Measurements from ENCODE around the gene ARCN1.

Gene ARCN1

DNA sequence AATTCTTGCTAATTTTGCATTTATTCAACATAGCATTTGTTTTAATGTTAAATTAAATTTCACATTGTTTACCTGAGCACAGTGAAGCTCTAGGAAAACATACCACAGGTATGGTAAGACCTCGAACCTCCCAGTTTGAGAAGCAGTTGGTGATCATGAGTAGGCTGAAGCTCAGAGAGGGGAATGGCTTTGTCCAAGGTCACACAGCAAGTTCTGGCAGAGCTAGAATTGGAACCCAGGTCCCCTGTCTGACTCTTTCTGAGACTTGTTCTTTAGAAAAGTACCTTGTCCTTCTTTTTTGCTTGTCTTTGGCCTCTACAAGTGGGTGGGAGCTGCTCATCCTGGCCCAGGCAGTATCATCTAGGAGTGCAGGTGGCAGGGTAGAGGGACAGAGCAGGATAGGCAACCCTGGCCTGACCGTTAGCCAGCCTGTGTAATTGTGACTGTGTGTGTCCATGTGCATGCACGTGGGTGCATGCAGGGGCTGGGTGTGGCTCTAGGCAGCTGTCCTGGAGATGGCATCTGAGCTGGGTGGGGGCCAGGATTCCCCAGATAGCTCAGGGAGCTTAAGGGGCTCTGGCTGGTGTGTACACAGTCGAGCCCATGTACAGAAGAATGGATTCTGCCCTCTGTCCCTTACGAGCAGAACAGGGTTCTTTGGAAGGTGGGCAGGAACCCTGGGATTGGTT lies 56.8 kb downstream of the ARCN1 start:
- DNase-seq = no peak
- Histone ChIP-seq H2AFZ (ENCODE audit: low read depth, low read length) (no peak overlapping the region), H3K9ac (ENCODE audit: low read depth, low read length) (no peak overlapping the region), H3K79me2 (ENCODE audit: insufficient read depth, low read length) (no peaks in the 10 kb centered on the region), H3K9me3 (ENCODE audit: insufficient read depth, low read length, severe bottlenecking) (no peaks in the 10 kb centered on the region), H3K27me3 (ENCODE audit: insufficient read depth, low read length, poor library complexity) (peaks cover 14% of the 10 kb centered on the region), H3K4me1 (ENCODE audit: insufficient read depth, low read length) (no peaks in the 10 kb centered on the region; the same call in 1 of the 2 replicates), H3K36me3 (ENCODE audit: insufficient read depth, low read length) (no peaks in the 10 kb centered on the region), H3K27ac (ENCODE audit: low read length) (no peak overlapping the region), H4K20me1 (ENCODE audit: insufficient read depth, low read length) (no peaks in the 10 kb centered on the region), H3K4me2 (ENCODE audit: insufficient read depth, low read length) (no peak overlapping the region), H3K4me3 (ENCODE audit: low read depth in 1 of 2, low read length in 2 of 2) (no peak overlapping the region)
- no peak for TF ChIP-seq EZH2 (IDR thresholded peaks at IDR 0.05; ENCODE audit: borderline replicate concordance, low read depth, low read length, severe bottlenecking)
- TF ChIP-seq, protein P1, sequence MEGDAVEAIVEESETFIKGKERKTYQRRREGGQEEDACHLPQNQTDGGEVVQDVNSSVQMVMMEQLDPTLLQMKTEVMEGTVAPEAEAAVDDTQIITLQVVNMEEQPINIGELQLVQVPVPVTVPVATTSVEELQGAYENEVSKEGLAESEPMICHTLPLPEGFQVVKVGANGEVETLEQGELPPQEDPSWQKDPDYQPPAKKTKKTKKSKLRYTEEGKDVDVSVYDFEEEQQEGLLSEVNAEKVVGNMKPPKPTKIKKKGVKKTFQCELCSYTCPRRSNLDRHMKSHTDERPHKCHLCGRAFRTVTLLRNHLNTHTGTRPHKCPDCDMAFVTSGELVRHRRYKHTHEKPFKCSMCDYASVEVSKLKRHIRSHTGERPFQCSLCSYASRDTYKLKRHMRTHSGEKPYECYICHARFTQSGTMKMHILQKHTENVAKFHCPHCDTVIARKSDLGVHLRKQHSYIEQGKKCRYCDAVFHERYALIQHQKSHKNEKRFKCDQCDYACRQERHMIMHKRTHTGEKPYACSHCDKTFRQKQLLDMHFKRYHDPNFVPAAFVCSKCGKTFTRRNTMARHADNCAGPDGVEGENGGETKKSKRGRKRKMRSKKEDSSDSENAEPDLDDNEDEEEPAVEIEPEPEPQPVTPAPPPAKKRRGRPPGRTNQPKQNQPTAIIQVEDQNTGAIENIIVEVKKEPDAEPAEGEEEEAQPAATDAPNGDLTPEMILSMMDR (IDR thresholded peaks at IDR 0.05; ENCODE audit: borderline replicate concordance, extremely low read depth, low read length, poor library complexity, severe bottlenecking) = no peak
- no peak for ATAC-seq (ENCODE audit: insufficient read depth, low read depth)

DNA sequence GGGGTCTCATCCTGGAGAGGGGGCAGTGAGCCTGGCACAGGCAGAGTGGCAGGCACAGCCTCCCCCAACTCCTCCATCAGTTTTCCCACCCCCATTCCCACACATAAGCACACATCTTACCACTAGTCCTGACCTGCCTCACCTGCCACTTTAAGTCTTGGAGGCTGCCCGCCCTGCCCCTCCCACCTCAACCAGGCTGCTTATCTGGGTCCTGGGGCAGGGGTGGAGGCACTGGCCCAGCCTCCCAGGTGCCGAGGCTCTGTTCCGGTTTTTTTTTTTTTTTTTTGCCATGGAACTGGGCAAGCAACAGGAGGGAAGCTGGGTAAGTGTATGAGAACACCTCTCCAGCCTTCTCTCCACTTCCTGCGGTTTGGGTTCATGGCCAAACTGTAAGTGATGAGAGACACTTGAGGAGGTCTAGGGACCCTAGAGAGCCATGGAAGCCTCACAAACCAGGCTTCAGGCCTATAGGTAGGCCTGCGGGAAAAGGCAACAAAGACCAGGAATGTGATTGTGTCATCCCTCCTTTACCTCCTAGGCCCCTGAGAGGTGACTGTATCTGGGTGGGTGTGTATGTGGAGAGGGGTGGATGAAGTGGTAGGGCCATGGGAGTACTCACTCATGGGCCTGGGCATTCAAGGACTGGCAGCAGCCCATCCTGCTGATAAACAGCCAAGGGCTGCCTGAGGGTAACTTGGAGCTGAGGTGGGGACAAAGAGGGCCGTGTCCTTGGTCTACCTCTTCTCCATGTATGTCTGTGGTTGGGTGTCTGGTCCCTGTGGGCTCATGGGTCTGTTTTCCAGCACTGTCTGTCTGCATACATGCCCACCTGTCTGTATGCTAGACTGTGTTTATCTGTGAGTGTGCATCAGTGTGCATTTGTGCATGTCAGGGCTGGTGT lies 57.8 kb downstream of the ARCN1 start:
- no peak overlapping the region for H3K4me2 ChIP-seq (ENCODE audit: insufficient read depth, low read length)
- H3K27me3 ChIP-seq (ENCODE audit: insufficient read depth, low read length, poor library complexity) = peaks cover 19% of the 10 kb centered on the region
- H3K36me3 ChIP-seq (ENCODE audit: insufficient read depth, low read length) = no peaks in the 10 kb centered on the region
- H3K4me1 ChIP-seq (ENCODE audit: insufficient read depth, low read length) = no peaks in the 10 kb centered on the region; the same call in 1 of the 2 replicates
- no peak for ATAC-seq (ENCODE audit: insufficient read depth, low read depth)
- no peak for DNase-seq
- H3K9ac ChIP-seq (ENCODE audit: low read depth, low read length) = no peak overlapping the region
- no peaks in the 10 kb centered on the region for H3K79me2 ChIP-seq (ENCODE audit: insufficient read depth, low read length)
- no peaks in the 10 kb centered on the region for H3K9me3 ChIP-seq (ENCODE audit: insufficient read depth, low read length, severe bottlenecking)
- H3K27ac ChIP-seq (ENCODE audit: low read length) = no peak overlapping the region
- no peak overlapping the region for H3K4me3 ChIP-seq (ENCODE audit: low read depth in 1 of 2, low read length in 2 of 2)
- H2AFZ ChIP-seq (ENCODE audit: low read depth, low read length) = no peak overlapping the region
- no peaks in the 10 kb centered on the region for H4K20me1 ChIP-seq (ENCODE audit: insufficient read depth, low read length)
- TF ChIP-seq, protein P1 (IDR thresholded peaks at IDR 0.05; ENCODE audit: borderline replicate concordance, extremely low read depth, low read length, poor library complexity, severe bottlenecking) = no peak
- no peak for TF ChIP-seq EZH2 (IDR thresholded peaks at IDR 0.05; ENCODE audit: borderline replicate concordance, low read depth, low read length, severe bottlenecking)

DNA sequence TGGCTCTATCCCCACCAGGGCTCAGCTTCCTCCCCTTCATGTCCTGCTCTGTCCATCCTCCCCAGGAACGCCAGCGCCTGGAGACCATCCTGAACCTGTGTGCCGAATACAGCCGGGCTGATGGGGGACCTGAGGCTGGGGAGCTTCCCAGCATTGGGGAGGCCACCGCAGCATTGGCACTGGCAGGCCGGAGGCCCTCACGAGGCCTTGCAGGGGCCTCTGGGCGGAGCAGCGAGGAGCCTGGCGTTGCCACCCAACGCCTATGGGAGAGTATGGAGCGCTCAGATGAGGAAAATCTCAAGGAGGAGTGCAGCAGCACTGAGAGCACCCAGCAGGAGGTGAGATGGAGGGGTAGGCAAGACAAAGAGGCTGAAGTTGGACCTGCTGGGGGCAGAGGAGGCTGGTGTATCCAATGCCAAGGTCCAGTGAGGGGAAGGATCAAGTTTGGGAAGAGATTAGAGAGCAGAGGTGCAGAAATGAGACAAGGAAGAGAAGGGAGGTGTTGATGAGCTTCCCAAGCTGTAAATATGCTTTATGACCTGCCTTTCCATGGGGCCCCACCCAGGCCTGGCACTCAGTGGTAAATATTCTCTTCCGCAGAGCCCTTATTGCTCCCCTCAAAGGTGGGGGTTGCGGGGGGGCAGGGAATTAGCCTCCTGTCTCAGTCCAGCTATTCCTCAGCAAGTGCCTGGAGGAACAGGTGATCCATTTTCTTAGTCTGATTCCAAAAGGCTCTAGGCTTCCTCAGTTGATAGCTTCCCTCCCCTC lies 59.1 kb downstream of the ARCN1 start:
- H3K27me3 ChIP-seq (ENCODE audit: insufficient read depth, low read length, poor library complexity) = peaks cover 25% of the 10 kb centered on the region
- no peaks in the 10 kb centered on the region for H4K20me1 ChIP-seq (ENCODE audit: insufficient read depth, low read length)
- no peak for ATAC-seq (ENCODE audit: insufficient read depth, low read depth)
- H3K79me2 ChIP-seq (ENCODE audit: insufficient read depth, low read length) = no peaks in the 10 kb centered on the region
- no peak overlapping the region for H3K4me3 ChIP-seq (ENCODE audit: low read depth in 1 of 2, low read length in 2 of 2)
- H2AFZ ChIP-seq (ENCODE audit: low read depth, low read length) = no peak overlapping the region
- H3K36me3 ChIP-seq (ENCODE audit: insufficient read depth, low read length) = no peaks in the 10 kb centered on the region
- no peaks in the 10 kb centered on the region for H3K4me1 ChIP-seq (ENCODE audit: insufficient read depth, low read length)
- TF ChIP-seq EZH2 (IDR thresholded peaks at IDR 0.05; ENCODE audit: borderline replicate concordance, low read depth, low read length, severe bottlenecking) = no peak
- TF ChIP-seq, protein P1 (IDR thresholded peaks at IDR 0.05; ENCODE audit: borderline replicate concordance, extremely low read depth, low read length, poor library complexity, severe bottlenecking) = no peak
- H3K9ac ChIP-seq (ENCODE audit: low read depth, low read length) = no peak overlapping the region
- DNase-seq = no peak
- no peaks in the 10 kb centered on the region for H3K9me3 ChIP-seq (ENCODE audit: insufficient read depth, low read length, severe bottlenecking)
- H3K27ac ChIP-seq (ENCODE audit: low read length) = no peak overlapping the region
- H3K4me2 ChIP-seq (ENCODE audit: insufficient read depth, low read length) = no peak overlapping the region

Measured in DND-41 (cell line).